ENCODE measurements around the gene EPN2.

- TF ChIP-seq CTCF (IDR thresholded peaks at IDR 0.05) (no peak), POLR2A (IDR thresholded peaks at IDR 0.05) (no peak)
These were observed 132.8 kb downstream of the EPN2 start for GRCh38 chr17:19369846-19370492.
